Spleen (tissue), 7 donors: ENCODE data around the gene TCTN1.

Experiments
- POLR2A ChIP-seq, 3 donors: fragments of 450-650 bp; IDR thresholded peaks; one replicate each; pipeline ENCODE4 v1.5.1; 2017; ENCODE audit warnings: antibody characterized with exemption in 3 of 3, mild to moderate bottlenecking in 1 of 3
- POLR2AphosphoS5 ChIP-seq, 3 donors: sonication (generic); formaldehyde crosslinking; IDR thresholded peaks; one replicate each; pipeline ENCODE4 v1.5.1; 2017; ENCODE audit warnings: antibody characterized with exemption in 3 of 3
- TF ChIP-seq, protein P1 (sequence below), 11 experiments: fragments of 200-600 bp in 7 of 11; fragments of 450-650 bp in 4 of 11; sonication (generic) in 4 of 11; IDR thresholded peaks in 8 of 11; conservative IDR thresholded peaks in 3 of 11; 1 replicate in 7 of 11; 2 replicates in 4 of 11; pipeline versions ENCODE4 v1.4.0 to v1.8.0; 2016 to 2021; ENCODE audit warnings: antibody characterized with exemption in 11 of 11, inconsistent platforms in 4 of 11, mild to moderate bottlenecking in 1 of 11
- donor health status: DM: no; HTN: no; CAD: no; lungs with moderate emphysema.
- donor health status: DM: no; HTN: no; CAD: no.
- donor health status: DM: no; HTN: no; CAD: no.

DNA sequence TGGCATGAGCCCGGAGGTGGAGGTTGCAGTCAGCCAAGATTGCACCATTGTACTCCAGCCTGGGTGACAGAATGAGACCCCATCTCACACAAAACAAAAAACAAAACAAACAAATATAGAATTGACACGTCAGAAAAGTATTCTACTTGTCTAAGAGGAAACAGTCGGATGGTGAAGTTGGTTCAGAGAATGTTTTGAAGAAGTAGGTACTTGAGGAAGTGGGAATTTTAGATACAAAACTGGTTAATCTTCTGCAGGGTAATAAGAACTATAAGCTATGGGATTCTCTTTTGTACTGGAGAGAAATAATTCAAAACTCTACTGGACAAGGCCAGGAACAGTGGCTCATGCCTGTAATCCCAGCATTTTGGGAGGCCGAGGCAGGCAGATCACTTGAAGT is 14.6 kb upstream of the TCTN1 start:
- no peak for TF ChIP-seq POLR2A (IDR thresholded peaks at IDR 0.05)
- TF ChIP-seq, protein P1, sequence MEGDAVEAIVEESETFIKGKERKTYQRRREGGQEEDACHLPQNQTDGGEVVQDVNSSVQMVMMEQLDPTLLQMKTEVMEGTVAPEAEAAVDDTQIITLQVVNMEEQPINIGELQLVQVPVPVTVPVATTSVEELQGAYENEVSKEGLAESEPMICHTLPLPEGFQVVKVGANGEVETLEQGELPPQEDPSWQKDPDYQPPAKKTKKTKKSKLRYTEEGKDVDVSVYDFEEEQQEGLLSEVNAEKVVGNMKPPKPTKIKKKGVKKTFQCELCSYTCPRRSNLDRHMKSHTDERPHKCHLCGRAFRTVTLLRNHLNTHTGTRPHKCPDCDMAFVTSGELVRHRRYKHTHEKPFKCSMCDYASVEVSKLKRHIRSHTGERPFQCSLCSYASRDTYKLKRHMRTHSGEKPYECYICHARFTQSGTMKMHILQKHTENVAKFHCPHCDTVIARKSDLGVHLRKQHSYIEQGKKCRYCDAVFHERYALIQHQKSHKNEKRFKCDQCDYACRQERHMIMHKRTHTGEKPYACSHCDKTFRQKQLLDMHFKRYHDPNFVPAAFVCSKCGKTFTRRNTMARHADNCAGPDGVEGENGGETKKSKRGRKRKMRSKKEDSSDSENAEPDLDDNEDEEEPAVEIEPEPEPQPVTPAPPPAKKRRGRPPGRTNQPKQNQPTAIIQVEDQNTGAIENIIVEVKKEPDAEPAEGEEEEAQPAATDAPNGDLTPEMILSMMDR (IDR thresholded peaks at IDR 0.05 in 8 of 11, conservative IDR thresholded peaks at IDR 0.05 in 3 of 11) = no peak
- TF ChIP-seq POLR2AphosphoS5 (IDR thresholded peaks at IDR 0.05) = no peak
